HCT116 (cell line): ENCODE data around the gene GPR139. TPM values are rescaled to one million over a fixed set of nuclear protein-coding genes. Genes with fewer than 3 reads are reported as not detected.
A peak's percentile ranks its signal among the peaks of the same experiment; 100 is the strongest.

Experiments
- ATAC-seq: fragments of 200-7000 bp; cut with Tn5 transposase; 2 replicates; pipeline ENCODE4 v1.9.1; 2020; ENCODE audit warnings: mild to moderate bottlenecking, moderate library complexity
- BruUV-seq: library from RNA; stranded (reverse); fragments of 400-500 nt; replicated peaks from 2 replicates; lab custom pipeline; 2021; lab: Mats Ljungman, UMichigan
- CTCF ChIA-PET: fragments of 300-600 bp; sonication (Branson Sonifier 250); formaldehyde crosslinking; loops from one replicate; lab custom pipeline; 2021; ENCODE audit warnings: antibody characterized with exemption; lab: Charles Lee
- POLR2A ChIA-PET: fragments of 300-600, 350-600 bp; sonication (Branson Sonifier 250); formaldehyde crosslinking; loops from one replicate; lab custom pipeline; 2021; ENCODE audit warnings: antibody characterized with exemption; lab: Charles Lee
- RAD21 ChIA-PET, 2 experiments: fragments of 300-600 bp; sonication (Branson Sonifier 250); formaldehyde crosslinking; loops; one replicate each; lab custom pipeline; 2023; ENCODE audit warnings: low total read pairs in 2 of 2; ENCODE audit not compliant: uncharacterized antibody in 2 of 2, unreplicated experiment in 2 of 2, low non-redundant PET in 1 of 2; lab: Charles Lee
- DNase-seq: peaks from one replicate; pipeline ENCODE4 v3.0.0-alpha.2; 2010; ENCODE audit warnings: low read depth, low spot score
- H2AFZ ChIP-seq: fragments of 200-600 bp; shearing (Covaris generic), sonication (generic); 2 replicates; pipeline ENCODE4 v1.6.1; 2017; ENCODE audit warnings: low read depth, mixed run types, mixed read lengths, antibody characterized with exemption, low read length; ENCODE audit not compliant: poor library complexity, severe bottlenecking
- H3K27ac ChIP-seq: 2 replicates; pipeline ENCODE4 v1.5.1; 2012; ENCODE audit warnings: low read depth, low read length
- H3K27me3 ChIP-seq: fragments of 200-600 bp; sonication (generic); 2 replicates; pipeline ENCODE4 v1.6.1; 2016; ENCODE audit warnings: mixed run types, low read length, mixed read lengths; ENCODE audit not compliant: insufficient read depth
- H3K36me3 ChIP-seq, 2 experiments: fragments of 200-500 bp in 1 of 2; fragments of 200-600 bp in 1 of 2; sonication (Bioruptor generic) in 1 of 2; sonication (generic) in 1 of 2; 2 replicates each; pipeline versions ENCODE4 v1.5.1 to v1.6.1; 2014 to 2016; ENCODE audit warnings: low read length in 2 of 2, inconsistent platforms in 1 of 2, mixed read lengths in 1 of 2, mixed run types in 1 of 2; ENCODE audit not compliant: insufficient read depth in 2 of 2, control insufficient read depth in 1 of 2
- H3K4me1 ChIP-seq, 2 experiments: fragments of 200-600 bp in 1 of 2; sonication (generic) in 1 of 2; 2 replicates each; pipeline versions ENCODE4 v1.5.1 to v1.6.1; 2012 to 2017; ENCODE audit warnings: low read length in 2 of 2, inconsistent platforms in 1 of 2, mild to moderate bottlenecking in 1 of 2, mixed read lengths in 1 of 2, mixed run types in 1 of 2, moderate library complexity in 1 of 2; ENCODE audit not compliant: insufficient read depth in 2 of 2, control insufficient read depth in 1 of 2
- H3K4me2 ChIP-seq: fragments of 200-600 bp; sonication (generic); 2 replicates; pipeline ENCODE4 v1.6.1; 2017; ENCODE audit warnings: mixed run types, low read length, mixed read lengths
- H3K4me3 ChIP-seq, 2 experiments: fragments of 200-600 bp in 1 of 2; sonication (generic) in 1 of 2; replicated peaks in 1 of 2; 2 replicates each; pipeline ENCODE4 v1.5.1; 2011 to 2016; ENCODE audit warnings: low read length in 2 of 2, control low read depth in 1 of 2, low read depth in 1 of 2, mild to moderate bottlenecking in 1 of 2, mixed read lengths in 1 of 2, mixed run types in 1 of 2
- H3K79me2 ChIP-seq: fragments of 200-600 bp; sonication (generic); 2 replicates; pipeline ENCODE4 v1.6.1; 2017; ENCODE audit warnings: mild to moderate bottlenecking, mixed run types, low read length, moderate library complexity, mixed read lengths; ENCODE audit not compliant: insufficient read depth
- H3K9ac ChIP-seq: fragments of 200-600 bp; sonication (generic); 2 replicates; pipeline ENCODE4 v1.6.1; 2016; ENCODE audit warnings: low read length, mixed read lengths
- H3K9me2 ChIP-seq: fragments of 200-600 bp; sonication (generic), shearing (Covaris generic); 2 replicates; pipeline ENCODE4 v1.6.1; 2017; ENCODE audit warnings: mixed run types, mild to moderate bottlenecking, moderate library complexity; ENCODE audit not compliant: insufficient read depth
- H3K9me3 ChIP-seq, 2 experiments: fragments of 200-500 bp in 1 of 2; fragments of 200-600 bp in 1 of 2; sonication (Bioruptor generic) in 1 of 2; sonication (generic) in 1 of 2; 2 replicates each; pipeline ENCODE4 v1.6.1; 2014 to 2017; ENCODE audit warnings: low read length in 2 of 2, mixed read lengths in 2 of 2, inconsistent platforms in 1 of 2, low read depth in 1 of 2, mild to moderate bottlenecking in 1 of 2, mixed run types in 1 of 2, moderate library complexity in 1 of 2; ENCODE audit not compliant: control insufficient read depth in 1 of 2, insufficient read depth in 1 of 2
- H4K20me1 ChIP-seq: fragments of 200-600 bp; sonication (generic), shearing (Covaris generic); 2 replicates; pipeline ENCODE4 v1.6.1; 2017; ENCODE audit warnings: mixed run types, mild to moderate bottlenecking, moderate library complexity; ENCODE audit not compliant: insufficient read depth
- CEBPB ChIP-seq: IDR thresholded peaks from 2 replicates; pipeline ENCODE4 v1.6.1; 2012; ENCODE audit warnings: low read depth
- CTCF ChIP-seq, 3 experiments: fragments of 200-600 bp in 1 of 3; sonication (generic) in 1 of 3; IDR thresholded peaks in 2 of 3; conservative IDR thresholded peaks in 1 of 3; 2 replicates each; pipeline ENCODE4 v1.5.1; 2012 to 2017; ENCODE audit warnings: low read depth in 2 of 3, low read length in 2 of 3, antibody characterized with exemption in 1 of 3, borderline replicate concordance in 1 of 3, control low read depth in 1 of 3, mild to moderate bottlenecking in 1 of 3, mixed read lengths in 1 of 3, mixed run types in 1 of 3, moderate library complexity in 1 of 3; ENCODE audit not compliant: insufficient read depth in 1 of 3
- EGR1 ChIP-seq: IDR thresholded peaks from 2 replicates; pipeline ENCODE4 v1.6.1; 2012; ENCODE audit warnings: low read depth
- ELF1 ChIP-seq: IDR thresholded peaks from 2 replicates; pipeline ENCODE4 v1.6.1; 2012; ENCODE audit warnings: low read depth, borderline replicate concordance
- EZH2phosphoT487 ChIP-seq: fragments of 200-600 bp; IDR thresholded peaks from 2 replicates; pipeline ENCODE4 v1.6.1; 2018; ENCODE audit warnings: antibody characterized with exemption, borderline replicate concordance
- FOSL1 ChIP-seq: IDR thresholded peaks from 2 replicates; pipeline ENCODE4 v1.6.1; 2012; ENCODE audit warnings: low read depth
- JUND ChIP-seq: IDR thresholded peaks from 2 replicates; pipeline ENCODE4 v1.6.1; 2012
- POLR2A ChIP-seq: IDR thresholded peaks from 2 replicates; pipeline ENCODE4 v1.7.0; 2011; ENCODE audit warnings: borderline replicate concordance; ENCODE audit not compliant: insufficient read depth, insufficient read length; ENCODE audit errors: extremely low read depth
- POLR2AphosphoS5 ChIP-seq: IDR thresholded peaks from 2 replicates; pipeline ENCODE4 v1.6.1; 2011; ENCODE audit warnings: mild to moderate bottlenecking, low read depth, low read length, moderate library complexity
- RAD21 ChIP-seq: IDR thresholded peaks from 2 replicates; pipeline ENCODE4 v1.6.1; 2012; ENCODE audit warnings: low read depth, mild to moderate bottlenecking
- REST ChIP-seq: IDR thresholded peaks from 2 replicates; pipeline ENCODE4 v1.6.1; 2012; ENCODE audit warnings: low read depth
- SIN3A ChIP-seq: IDR thresholded peaks from 2 replicates; pipeline ENCODE4 v1.6.1; 2012; ENCODE audit warnings: low read depth
- SP1 ChIP-seq: IDR thresholded peaks from 2 replicates; pipeline ENCODE4 v1.6.1; 2012; ENCODE audit warnings: low read depth
- SRF ChIP-seq: IDR thresholded peaks from 2 replicates; pipeline ENCODE4 v1.6.1; 2012; ENCODE audit warnings: low read depth
- TCF7L2 ChIP-seq: IDR thresholded peaks from 2 replicates; pipeline ENCODE4 v1.7.0; 2011; ENCODE audit warnings: borderline replicate concordance, inconsistent platforms; ENCODE audit not compliant: insufficient read depth, insufficient read length; ENCODE audit errors: extremely low read depth
- YY1 ChIP-seq: IDR thresholded peaks from 2 replicates; pipeline ENCODE4 v1.6.1; 2011; ENCODE audit warnings: low read length, low read depth, moderate library complexity, mild to moderate bottlenecking; ENCODE audit not compliant: insufficient replicate concordance; ENCODE audit errors: extremely low read depth
- ZFX ChIP-seq: fragments of 450-650 bp; IDR thresholded peaks from 2 replicates; pipeline ENCODE4 v1.6.1; 2017
- ZNF274 ChIP-seq: fragments of 200-500 bp; sonication (Bioruptor generic); IDR thresholded peaks from 2 replicates; pipeline ENCODE4 v1.6.1; 2014; ENCODE audit warnings: mild to moderate bottlenecking, low read depth, low read length, inconsistent platforms
- intact Hi-C: fragments of 100-400 bp; cut with micrococcal nuclease; formaldehyde crosslinking; loops from 2 replicates; pipeline ENCODE4 v1.10.0; 2022
- total RNA-seq: library from RNA; stranded (reverse); gene quantifications from one replicate; pipeline ENCODE4 v1.2.1, GENCODE V29; 2021; ENCODE audit not compliant: unreplicated experiment

The GPR139 gene
- total RNA-seq, 1 experiment from 2014 or later: not detected

- peak; percentile 89 for TF ChIP-seq FOSL1
- TF ChIP-seq RAD21: no peak
- TF ChIP-seq REST: no peak
- TF ChIP-seq SIN3A: 0 out of 2 replicates have a peak, but pooled peaks have one; percentile 38
- no peak for TF ChIP-seq ELF1
- TF ChIP-seq EGR1: no peak
- no peak for TF ChIP-seq YY1
Measured at GRCh38 chr16:20114356-20114755, 40.7 kb upstream of the GPR139 start (continued).

- Histone ChIP-seq H3K4me2 (no peak overlapping the region), H3K9me3 (no peaks in the 10 kb centered on the region), H2AFZ (no peak overlapping the region), H4K20me1 (no peaks in the 10 kb centered on the region), H3K27me3 (peaks cover 29% of the 10 kb centered on the region; the same call in 1 of the 2 replicates), H3K79me2 (no peaks in the 10 kb centered on the region), H3K9ac (no peak overlapping the region), H3K9me2 (no peaks in the 10 kb centered on the region), H3K27ac (no peak overlapping the region), H3K36me3 (no peaks in the 10 kb centered on the region), H3K4me1 (peaks cover 6 to 9% of the 10 kb centered on the region in 2 experiments; a peak in 3 of 4 replicates), H3K4me3 (no peak overlapping the region)
- intact Hi-C loops: no loop called here
- POLR2A ChIA-PET: no interaction called here
- BruUV-seq: no TSS peak
- CTCF ChIA-PET: no interaction called here
- ATAC-seq (no peak), DNase-seq (no peak)
- RAD21 ChIA-PET: no interaction called here
- TF ChIP-seq ELF1 (no peak), EGR1 (no peak), FOSL1 (no peak), ZNF274 (no peak), ZFX (no peak), JUND (no peak), SRF (no peak), TCF7L2 (no peak), REST (no peak), POLR2AphosphoS5 (no peak), POLR2A (no peak), SIN3A (no peak), SP1 (no peak), EZH2phosphoT487 (no peak), CEBPB (no peak), YY1 (no peak), CTCF (IDR thresholded peaks at IDR 0.05 in 2 of 3, conservative IDR thresholded peaks at IDR 0.05 in 1 of 3; ENCODE audit: borderline replicate concordance in 1 of 3, insufficient read depth in 1 of 3, low read depth in 2 of 3, low read length in 2 of 3) (no peak)
Measured at GRCh38 chr16:20111143-20111542, 37.5 kb upstream of the GPR139 start.
